Measurements from ENCODE around the gene PVALEF. TPM values are rescaled to one million over a fixed set of nuclear protein-coding genes. Genes with fewer than 3 reads are reported as not detected.

Gene PVALEF
- total and polyA plus RNA-seq, 2 of the 13 experiments (the other 11 are each of a cell fraction or from before 2014, with no cell fraction given), result 0.18 TPM

GRCh38 chr17:81180836-81181810 is 15.8 kb downstream of the PVALEF start (continued):
- no peak for TF ChIP-seq SKIL (CRISPR knock-in tag; IDR thresholded peaks at IDR 0.05; ENCODE audit: borderline replicate concordance)
- TF ChIP-seq EHMT2 (IDR thresholded peaks at IDR 0.05; ENCODE audit: borderline replicate concordance, low read depth, low read length), result no peak
- no peak for TF ChIP-seq MIER3 (CRISPR knock-in tag; IDR thresholded peaks at IDR 0.05; ENCODE audit: borderline replicate concordance)
- no peak for TF ChIP-seq ZBTB33 (CRISPR knock-in tag; IDR thresholded peaks at IDR 0.05)
- no peak for TF ChIP-seq MTF1 (CRISPR knock-in tag; IDR thresholded peaks at IDR 0.05)
- TF ChIP-seq ZNF687 (CRISPR knock-in tag; IDR thresholded peaks at IDR 0.05), result no peak
